ENCODE data around the gene NINJ1.

The NINJ1 gene

GRCh38 chr9:93134740-93135444 lies 841 bp upstream of the NINJ1 start:
- H3K27ac ChIP-seq = peak overlapping the region; percentile 75
- TF ChIP-seq CTCF (conservative IDR thresholded peaks at IDR 0.05) = no peak

DNA sequence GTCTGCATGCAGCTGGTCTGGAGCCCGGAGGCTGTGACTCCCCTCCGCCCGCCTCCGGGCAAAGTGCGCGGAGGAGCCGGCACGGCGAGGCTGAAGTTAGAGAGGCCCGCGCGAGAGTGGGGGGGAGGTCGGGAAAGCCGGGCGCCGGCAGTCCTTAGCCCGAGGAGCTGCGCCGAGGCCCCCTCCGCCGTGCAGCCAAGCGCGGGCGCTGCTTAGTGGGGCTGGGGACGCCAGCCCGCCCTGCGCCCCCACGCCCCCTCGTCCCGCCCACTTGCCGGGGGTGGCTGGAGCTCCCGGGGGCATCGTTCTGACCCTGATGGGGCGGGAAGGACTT lies 403 bp downstream of the NINJ1 start:
- H3K27ac ChIP-seq = peak overlapping the region; percentile 75
- no peak for TF ChIP-seq CTCF (conservative IDR thresholded peaks at IDR 0.05)

GRCh38 chr9:93132946-93133680 lies 938 bp downstream of the NINJ1 start:
- peak overlapping the region; percentile 75 for H3K27ac ChIP-seq
- no peak for TF ChIP-seq CTCF (conservative IDR thresholded peaks at IDR 0.05)

GRCh38 chr9:93132287-93132927 lies 1.6 kb downstream of the NINJ1 start:
- no peak for TF ChIP-seq CTCF (conservative IDR thresholded peaks at IDR 0.05)
- peak overlapping the region; percentile 75 for H3K27ac ChIP-seq

- TF ChIP-seq CTCF (conservative IDR thresholded peaks at IDR 0.05) = no peak
- H3K27ac ChIP-seq = peak overlapping the region; percentile 75
Observed at GRCh38 chr9:93131599-93132286, 2.3 kb downstream of the NINJ1 start.

DNA sequence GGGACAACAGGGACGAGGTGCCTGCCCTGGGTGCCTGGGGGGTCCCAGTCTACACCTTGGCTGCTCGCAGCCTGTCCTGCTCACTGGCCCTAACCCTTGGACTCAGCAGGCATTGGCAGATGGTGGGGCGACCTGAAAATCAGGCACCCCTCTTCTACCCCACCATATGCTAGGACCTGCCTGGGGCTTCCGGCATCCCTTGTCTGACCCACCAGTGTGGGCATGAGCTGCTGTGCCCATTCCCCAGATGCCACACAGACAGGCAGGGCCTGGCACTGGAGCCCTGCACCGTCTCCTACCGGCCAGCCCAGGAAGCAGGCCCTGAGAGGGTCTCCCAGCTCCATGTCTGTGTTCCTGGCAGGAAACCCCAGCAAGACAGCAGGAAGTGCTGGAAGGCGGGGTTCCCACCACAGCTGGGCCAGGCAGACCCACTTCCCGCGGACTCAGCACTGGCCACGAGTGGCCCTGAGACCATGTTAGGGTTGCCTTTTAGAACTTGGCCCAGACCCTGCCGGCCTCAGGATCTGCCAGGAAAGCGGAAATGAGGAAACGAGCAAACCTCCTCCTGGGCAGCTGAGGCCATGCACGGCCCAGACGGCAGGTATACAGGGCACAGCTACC lies 3.1 kb downstream of the NINJ1 start:
- no peak for TF ChIP-seq CTCF (conservative IDR thresholded peaks at IDR 0.05)
- peak overlapping the region; percentile 75; the same call in 1 of the 2 replicates for H3K27ac ChIP-seq
